DND-41 (cell line): ENCODE data around the gene IKBKG.

Experiments used
- EZH2 ChIP-seq: IDR thresholded peaks from 3 replicates; pipeline ENCODE4 v1.6.1; 2012; ENCODE audit warnings: borderline replicate concordance, low read depth, mild to moderate bottlenecking, moderate library complexity, low read length, inconsistent platforms; ENCODE audit not compliant: severe bottlenecking
- TF ChIP-seq, protein P1 (sequence below): IDR thresholded peaks from 2 replicates; pipeline ENCODE4 v1.5.1; 2012; ENCODE audit warnings: borderline replicate concordance, low read length, moderate library complexity, mild to moderate bottlenecking; ENCODE audit not compliant: poor library complexity, severe bottlenecking; ENCODE audit errors: extremely low read depth

DNA sequence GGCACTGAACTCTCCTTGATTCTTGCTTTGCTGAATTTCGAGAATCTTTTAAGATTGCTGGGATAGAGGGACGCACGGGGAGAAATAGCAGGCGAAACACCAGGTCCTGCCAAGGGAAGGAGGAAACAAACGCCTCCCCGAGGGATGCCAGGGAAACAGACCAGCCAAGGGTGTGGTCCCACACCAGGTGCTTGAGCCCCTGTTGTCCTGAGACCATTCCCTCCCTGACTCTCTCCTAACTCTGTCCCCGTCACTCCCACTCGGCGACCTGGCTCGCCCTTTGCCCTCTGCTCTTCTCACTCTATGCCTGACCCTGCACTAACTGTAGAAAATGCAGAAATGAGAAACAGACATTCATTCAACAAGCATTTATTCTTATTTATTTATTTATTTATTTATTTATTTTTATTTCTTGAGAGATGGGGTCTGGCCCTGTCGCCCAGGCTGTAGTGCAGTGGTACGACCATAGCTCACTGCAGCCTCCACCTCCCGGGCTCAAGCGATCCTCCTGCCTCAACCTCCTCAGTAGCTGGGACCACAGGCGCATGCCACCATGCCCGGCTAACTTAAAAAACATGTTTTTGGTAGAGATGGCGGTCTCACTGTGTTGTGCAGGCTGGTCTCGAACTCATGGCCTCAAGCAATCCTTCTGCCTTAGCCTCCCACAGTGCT lies 55.5 kb downstream of the IKBKG start:
- no peak for TF ChIP-seq EZH2
- TF ChIP-seq, protein P1, sequence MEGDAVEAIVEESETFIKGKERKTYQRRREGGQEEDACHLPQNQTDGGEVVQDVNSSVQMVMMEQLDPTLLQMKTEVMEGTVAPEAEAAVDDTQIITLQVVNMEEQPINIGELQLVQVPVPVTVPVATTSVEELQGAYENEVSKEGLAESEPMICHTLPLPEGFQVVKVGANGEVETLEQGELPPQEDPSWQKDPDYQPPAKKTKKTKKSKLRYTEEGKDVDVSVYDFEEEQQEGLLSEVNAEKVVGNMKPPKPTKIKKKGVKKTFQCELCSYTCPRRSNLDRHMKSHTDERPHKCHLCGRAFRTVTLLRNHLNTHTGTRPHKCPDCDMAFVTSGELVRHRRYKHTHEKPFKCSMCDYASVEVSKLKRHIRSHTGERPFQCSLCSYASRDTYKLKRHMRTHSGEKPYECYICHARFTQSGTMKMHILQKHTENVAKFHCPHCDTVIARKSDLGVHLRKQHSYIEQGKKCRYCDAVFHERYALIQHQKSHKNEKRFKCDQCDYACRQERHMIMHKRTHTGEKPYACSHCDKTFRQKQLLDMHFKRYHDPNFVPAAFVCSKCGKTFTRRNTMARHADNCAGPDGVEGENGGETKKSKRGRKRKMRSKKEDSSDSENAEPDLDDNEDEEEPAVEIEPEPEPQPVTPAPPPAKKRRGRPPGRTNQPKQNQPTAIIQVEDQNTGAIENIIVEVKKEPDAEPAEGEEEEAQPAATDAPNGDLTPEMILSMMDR = no peak
